ENCODE data around the gene CPVL. TPM values are rescaled to one million over a fixed set of nuclear protein-coding genes. Genes with fewer than 3 reads are reported as not detected.

The CPVL gene
- total and polyA plus RNA-seq, 2 of the 8 experiments (the other 6 are each of a cell fraction or from before 2014, with no cell fraction given), result 40.0 to 55.0 TPM

- no peak overlapping the region for H3K23ac ChIP-seq (ENCODE audit: insufficient read length)
- no peak overlapping the region for H4K91ac ChIP-seq (replicated peaks; ENCODE audit: insufficient read length, low read length)
- H3K14ac ChIP-seq (ENCODE audit: insufficient read length), result no peak overlapping the region
- H3K56ac ChIP-seq (replicated peaks; ENCODE audit: insufficient read length, low read depth, low read length), result no peak overlapping the region
- no peaks in the 10 kb centered on the region for H3K27me3 ChIP-seq (replicated peaks in 1 of 4; ENCODE audit: control insufficient read depth in 3 of 4, extremely low read depth in 1 of 4, insufficient read depth in 3 of 4, low read length in 3 of 4)
- H2AFZ ChIP-seq (ENCODE audit: low read length), result no peak overlapping the region
- H4K5ac ChIP-seq (ENCODE audit: insufficient read length, low read depth, low read length), result no peak overlapping the region
- no peak overlapping the region for H2BK15ac ChIP-seq (ENCODE audit: low read length)
- no peak overlapping the region for H4K8ac ChIP-seq (ENCODE audit: extremely low read depth, insufficient read depth, low read length)
- H3K18ac ChIP-seq (ENCODE audit: extremely low read depth, low read length), result no peak overlapping the region
- H2AK5ac ChIP-seq (ENCODE audit: low read depth, low read length), result no peak overlapping the region
- no peak overlapping the region for H2BK20ac ChIP-seq (ENCODE audit: low read length)
- WGBS, 2 experiments (ENCODE audit: extremely low coverage in 1 of 2, insufficient coverage in 1 of 2, insufficient read length in 1 of 2, insufficient replicate concordance in 2 of 2, low coverage in 1 of 2, low lambda C conversion rate in 2 of 2, missing lambda C conversion rate in 1 of 2), result 88% methylated on average over 5 of the region's 5 CpGs; no CpG with 5 or more reads in 1 of the 2 experiments
- no peaks in the 10 kb centered on the region for H3K23me2 ChIP-seq (ENCODE audit: low read depth, low read length)
- H3K4ac ChIP-seq (replicated peaks; ENCODE audit: insufficient read length, low read depth, low read length), result no peak overlapping the region
- ChIA-PET CTCF (ENCODE audit: partially characterized antibody) (interaction anchor here (0.6 to 5.9 kb wide), 10 partner anchors 10 to 292 kb away, joined by 3 to 35 read pairs (median 8); no protein-coding TSS in a partner anchor), POLR2A (ENCODE audit: partially characterized antibody) (interaction anchor here (1.2 kb wide), 1 partner anchor 272 kb away, joined by 4 read pairs; no protein-coding TSS in a partner anchor)
- no peak overlapping the region for H3K4me3 ChIP-seq (ENCODE audit: extremely low read depth in 1 of 4, insufficient read depth in 2 of 4, low read depth in 3 of 4, low read length in 4 of 4)
- no peaks in the 10 kb centered on the region for H4K20me1 ChIP-seq (replicated peaks in 1 of 2; ENCODE audit: control insufficient read depth in 1 of 2, insufficient read depth in 2 of 2, low read length in 2 of 2)
- no peaks in the 10 kb centered on the region for H3K79me2 ChIP-seq (ENCODE audit: control insufficient read depth in 1 of 2, insufficient read depth in 2 of 2, low read length in 2 of 2)
- H2BK120ac ChIP-seq (replicated peaks; ENCODE audit: low read depth, low read length), result no peak overlapping the region
- H3K9me3 ChIP-seq (ENCODE audit: insufficient read depth in 2 of 2, low read depth in 1 of 2, low read length in 1 of 2), result no peaks in the 10 kb centered on the region
- no peak overlapping the region for H3K27ac ChIP-seq (ENCODE audit: low read depth, low read length)
- no peak overlapping the region for H2BK5ac ChIP-seq (ENCODE audit: low read depth, low read length)
- peaks cover 0 to 2% (median 0%) of the 10 kb centered on the region in 4 experiments; a peak in 1 of 8 replicates for H3K36me3 ChIP-seq (ENCODE audit: control insufficient read depth in 2 of 4, insufficient read depth in 4 of 4, low read length in 3 of 4)
- H3K79me1 ChIP-seq (ENCODE audit: low read depth, low read length), result peaks cover 2% of the 10 kb centered on the region; the same call in 1 of the 2 replicates
- H3K4me1 ChIP-seq (replicated peaks in 1 of 4; ENCODE audit: control insufficient read depth in 3 of 4, insufficient read depth in 4 of 4, low read length in 3 of 4), result peaks cover 2 to 3% (median 3%) of the 10 kb centered on the region in 4 experiments; a peak in 4 of 7 replicates
- no peak overlapping the region for H3K9ac ChIP-seq (replicated peaks in 1 of 4; ENCODE audit: extremely low read depth in 1 of 4, low read depth in 3 of 4, low read length in 3 of 4)
- no peak overlapping the region for H3K4me2 ChIP-seq (ENCODE audit: insufficient read depth in 1 of 2, low read depth in 2 of 2, low read length in 2 of 2)
- DNase-seq (ENCODE audit: low read depth in 1 of 2, low spot score in 2 of 2) (no peak), FAIRE-seq (no peak)
- no peak overlapping the region for H2BK12ac ChIP-seq (ENCODE audit: low read depth, low read length)
- no peak for TF ChIP-seq RFX5 (IDR thresholded peaks at IDR 0.05; ENCODE audit: borderline replicate concordance, low read depth, low read length)
- no peak for TF ChIP-seq EP300 (IDR thresholded peaks at IDR 0.05; ENCODE audit: borderline replicate concordance in 1 of 2, low read depth in 2 of 2, low read length in 2 of 2)
- TF ChIP-seq POLR2AphosphoS5 (IDR thresholded peaks at IDR 0.05; ENCODE audit: low read depth, low read length), result no peak
- TF ChIP-seq USF2 (IDR thresholded peaks at IDR 0.05; ENCODE audit: low read length), result no peak
- TF ChIP-seq POU5F1 (IDR thresholded peaks at IDR 0.05; ENCODE audit: low read depth, low read length), result no peak
- TF ChIP-seq SIX5 (IDR thresholded peaks at IDR 0.05; ENCODE audit: low read depth, low read length), result no peak
- TF ChIP-seq CBX5 (IDR thresholded peaks at IDR 0.05; ENCODE audit: low read depth, low read length), result no peak
- TF ChIP-seq TBP (IDR thresholded peaks at IDR 0.05; ENCODE audit: low read depth, low read length), result no peak
- no peak for TF ChIP-seq TEAD4 (IDR thresholded peaks at IDR 0.05; ENCODE audit: low read depth, low read length)
- no peak for TF ChIP-seq KDM5A (IDR thresholded peaks at IDR 0.05; ENCODE audit: low read length)
- TF ChIP-seq CTBP2 (IDR thresholded peaks at IDR 0.05; ENCODE audit: borderline replicate concordance, insufficient read depth, insufficient read length, low read length), result no peak
Measured at GRCh38 chr7:29116361-29117200, 29.8 kb downstream of the CPVL start.

All from H1 (cell line).